ENCODE measurements around the gene SLC25A22. TPM values are rescaled to one million over a fixed set of nuclear protein-coding genes. Genes with fewer than 3 reads are reported as not detected.

Gene SLC25A22
- total and polyA plus RNA-seq, 12 donors: 2.2 to 11.1 (median 4.0) TPM

DNA sequence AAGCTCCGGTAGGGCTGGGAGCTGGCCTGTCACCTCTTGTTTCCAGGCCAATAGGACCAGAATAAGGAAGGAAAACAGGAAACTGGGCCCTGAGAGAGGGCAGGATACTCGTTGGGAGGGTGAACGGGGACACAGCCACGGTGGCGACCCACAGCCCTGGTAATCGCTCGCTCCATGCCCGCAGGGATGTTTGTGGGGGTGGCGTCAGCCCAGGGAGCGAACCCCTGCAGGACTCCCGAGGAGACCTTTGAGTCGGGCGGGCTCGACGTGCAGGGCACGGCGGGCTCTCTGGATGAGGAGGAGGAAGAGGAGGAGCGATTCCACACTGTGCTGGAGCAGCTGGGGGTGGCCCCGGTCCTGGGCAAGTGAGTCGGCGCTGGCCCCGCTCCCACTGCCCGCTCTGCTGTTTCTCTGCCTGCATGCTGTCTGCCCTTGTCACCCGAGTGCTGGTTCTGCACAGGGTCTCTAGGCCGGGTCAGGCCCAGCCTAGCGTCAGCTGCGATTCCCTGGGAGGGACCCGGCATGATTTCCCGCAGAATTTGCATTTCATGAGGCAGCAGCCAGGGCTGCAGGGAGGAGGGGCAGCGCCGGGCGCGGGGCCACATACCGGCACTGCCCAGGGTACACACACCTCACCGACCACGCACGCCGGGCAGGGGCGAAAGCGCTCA is 31.2 kb upstream of the SLC25A22 start:
- Histone ChIP-seq H3K9me3 (no peaks in the 10 kb centered on the region), H3K4me3 (peak overlapping the region; percentile 3 to 69 (median 48)), H3K27me3 (peaks cover 0 to 64% (median 0%) of the 10 kb centered on the region in 7 donors), H3K4me1 (peaks cover 41 to 87% (median 73%) of the 10 kb centered on the region in 9 donors), H3K36me3 (peaks cover 0 to 17% (median 9%) of the 10 kb centered on the region in 9 donors), H3K27ac (peak overlapping the region; percentile 58 to 90 (median 86))
- ATAC-seq: peak; percentile 3 to 52 (median 16)
- TF ChIP-seq, protein P1, sequence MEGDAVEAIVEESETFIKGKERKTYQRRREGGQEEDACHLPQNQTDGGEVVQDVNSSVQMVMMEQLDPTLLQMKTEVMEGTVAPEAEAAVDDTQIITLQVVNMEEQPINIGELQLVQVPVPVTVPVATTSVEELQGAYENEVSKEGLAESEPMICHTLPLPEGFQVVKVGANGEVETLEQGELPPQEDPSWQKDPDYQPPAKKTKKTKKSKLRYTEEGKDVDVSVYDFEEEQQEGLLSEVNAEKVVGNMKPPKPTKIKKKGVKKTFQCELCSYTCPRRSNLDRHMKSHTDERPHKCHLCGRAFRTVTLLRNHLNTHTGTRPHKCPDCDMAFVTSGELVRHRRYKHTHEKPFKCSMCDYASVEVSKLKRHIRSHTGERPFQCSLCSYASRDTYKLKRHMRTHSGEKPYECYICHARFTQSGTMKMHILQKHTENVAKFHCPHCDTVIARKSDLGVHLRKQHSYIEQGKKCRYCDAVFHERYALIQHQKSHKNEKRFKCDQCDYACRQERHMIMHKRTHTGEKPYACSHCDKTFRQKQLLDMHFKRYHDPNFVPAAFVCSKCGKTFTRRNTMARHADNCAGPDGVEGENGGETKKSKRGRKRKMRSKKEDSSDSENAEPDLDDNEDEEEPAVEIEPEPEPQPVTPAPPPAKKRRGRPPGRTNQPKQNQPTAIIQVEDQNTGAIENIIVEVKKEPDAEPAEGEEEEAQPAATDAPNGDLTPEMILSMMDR (IDR thresholded peaks at IDR 0.05): no peak
- DNase-seq: peak in 1 of 2 donors; percentile 65
- intact Hi-C loops (cut with DNase I): no loop called here
- 19 to 22% methylated on average over 40 of the region's 40 CpGs for WGBS, 2 donors

DNA sequence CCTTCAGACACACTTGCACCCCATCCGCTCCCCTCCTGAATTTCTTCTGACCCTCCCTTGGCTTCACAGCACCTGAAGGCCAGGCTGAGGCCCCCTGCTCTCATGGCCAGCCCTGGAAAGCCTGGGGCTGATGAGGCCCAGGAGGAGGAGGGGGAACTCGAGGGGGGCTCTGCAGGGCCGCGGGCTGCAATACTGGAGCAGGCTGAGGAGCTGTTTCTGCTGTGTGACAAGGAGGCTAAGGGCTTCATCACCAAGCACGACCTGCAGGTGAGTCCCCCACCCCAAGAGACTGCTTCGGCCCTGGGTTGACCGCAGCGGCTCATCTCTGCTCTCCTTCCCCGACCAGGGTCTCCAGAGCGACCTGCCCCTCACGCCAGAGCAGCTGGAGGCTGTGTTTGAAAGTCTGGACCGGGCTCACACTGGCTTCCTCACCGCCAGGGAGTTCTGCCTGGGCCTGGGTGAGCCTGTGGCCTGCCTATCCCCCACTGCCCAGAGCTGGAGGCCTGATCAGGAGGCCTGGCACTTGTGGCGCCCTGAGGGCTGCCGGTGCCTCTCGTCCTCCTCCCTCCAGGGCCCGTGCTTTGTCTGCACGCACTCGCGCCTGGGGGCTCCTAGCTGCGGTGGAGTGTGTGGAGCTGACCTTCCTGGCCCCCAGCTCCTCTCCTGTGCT is 30.6 kb upstream of the SLC25A22 start:
- TF ChIP-seq, protein P1 (IDR thresholded peaks at IDR 0.05): no peak
- ATAC-seq: no peak
- peaks cover 0 to 24% (median 16%) of the 10 kb centered on the region in 9 donors for H3K36me3 ChIP-seq
- peaks cover 37 to 82% (median 66%) of the 10 kb centered on the region in 9 donors for H3K4me1 ChIP-seq
- peak overlapping the region in 9 of 10 donors; percentile 31 to 69 (median 52) for H3K4me3 ChIP-seq
- WGBS, 2 donors: 55 to 56% methylated on average over 21 of the region's 21 CpGs
- H3K27me3 ChIP-seq: peaks cover 0 to 64% (median 0%) of the 10 kb centered on the region in 7 donors
- no peaks in the 10 kb centered on the region for H3K9me3 ChIP-seq
- peak overlapping the region; percentile 58 to 90 (median 86) for H3K27ac ChIP-seq
- DNase-seq: peak in 1 of 2 donors; percentile 43
- intact Hi-C loops (cut with DNase I): no loop called here

DNA sequence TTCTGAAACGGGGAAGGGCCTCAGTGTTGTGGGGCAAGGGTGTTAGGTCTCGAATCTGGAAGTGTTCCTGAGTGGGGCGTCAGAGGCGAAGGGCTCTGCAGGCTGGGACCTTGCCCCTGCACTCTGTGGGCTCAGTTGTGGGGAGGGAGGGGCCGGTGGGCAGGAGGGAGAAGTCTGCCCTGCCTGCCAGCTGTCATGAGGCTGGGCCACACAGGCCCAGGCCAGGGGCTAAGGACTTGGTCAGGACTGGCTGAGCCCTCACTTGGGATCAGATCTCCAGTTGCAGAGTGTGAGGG is 29.8 kb upstream of the SLC25A22 start, which contains the start of gene CRACR2B:
Gene CRACR2B, plus strand, starts transcription at position 23 of the 296 bp plus-strand sequence. CDS start 689 bp downstream, outside the sequence.
- peaks cover 0 to 32% (median 19%) of the 10 kb centered on the region in 9 donors for H3K36me3 ChIP-seq
- no peaks in the 10 kb centered on the region for H3K9me3 ChIP-seq
- no peak for ATAC-seq
- TF ChIP-seq, protein P1 (IDR thresholded peaks at IDR 0.05): no peak
- peaks cover 0 to 64% (median 0%) of the 10 kb centered on the region in 7 donors for H3K27me3 ChIP-seq
- H3K27ac ChIP-seq: peak within 1 kb of the TSS; percentile 72 to 90 (median 86)
- H3K4me1 ChIP-seq: peaks cover 35 to 86% (median 65%) of the 10 kb centered on the region in 9 donors
- no peak for DNase-seq
- intact Hi-C loops (cut with DNase I): no loop called here
- WGBS, 2 donors: 41 to 49% methylated on average over 5 of the region's 5 CpGs
- peak within 1 kb of the TSS; percentile 24 to 69 (median 58) for H3K4me3 ChIP-seq

DNA sequence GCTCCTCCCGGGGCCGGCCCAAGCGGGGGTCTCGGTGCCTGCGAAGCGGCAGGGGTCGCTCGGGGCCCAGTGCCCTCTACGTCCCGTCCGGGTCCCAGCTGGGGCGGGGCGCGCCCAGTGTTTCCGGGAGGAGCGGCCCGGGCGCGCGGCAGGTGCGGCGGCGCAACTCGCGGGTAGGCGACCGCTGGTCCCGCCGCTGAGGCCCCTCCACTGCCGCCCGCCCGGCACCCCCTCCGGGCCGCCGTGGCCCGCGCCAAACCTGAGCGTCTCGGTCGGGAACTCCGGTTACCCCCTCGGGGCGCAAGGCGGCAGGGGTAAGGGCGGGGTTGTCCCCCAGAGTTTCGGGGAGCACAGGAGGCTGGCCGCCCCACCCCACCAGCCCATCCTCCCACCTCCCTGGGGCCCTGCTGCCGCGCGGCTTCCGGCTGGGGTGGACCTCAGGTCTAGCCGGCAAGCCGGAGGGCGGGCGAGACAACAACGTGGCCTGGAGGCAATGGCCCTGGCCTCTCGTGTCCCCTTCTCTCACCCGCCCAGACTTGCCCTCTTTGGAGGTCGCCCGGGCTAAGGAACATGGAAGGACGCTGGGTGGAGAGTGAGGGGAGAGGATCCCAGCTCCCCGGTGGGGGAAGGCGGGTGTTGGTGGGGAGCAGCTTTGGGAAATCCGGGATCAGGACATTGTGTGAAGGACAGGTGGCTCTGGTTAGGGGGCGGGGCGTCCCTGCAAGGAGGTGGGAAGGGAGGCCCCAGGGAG is 29.2 kb upstream of the SLC25A22 start:
- Histone ChIP-seq H3K27me3 (peaks cover 0 to 61% (median 0%) of the 10 kb centered on the region in 7 donors), H3K4me1 (peaks cover 34 to 88% (median 67%) of the 10 kb centered on the region in 9 donors), H3K4me3 (peak overlapping the region; percentile 24 to 69 (median 58)), H3K36me3 (peaks cover 0 to 37% (median 19%) of the 10 kb centered on the region in 9 donors), H3K27ac (peak overlapping the region; percentile 72 to 90 (median 86)), H3K9me3 (no peaks in the 10 kb centered on the region)
- TF ChIP-seq, protein P1 (IDR thresholded peaks at IDR 0.05): no peak
- DNase-seq (peak in 1 of 2 donors; percentile 56), ATAC-seq (peak in 4 of 8 donors; percentile 3 to 25 (median 14))
- intact Hi-C loops (cut with DNase I): no loop called here
- 4 to 7% methylated on average over 42 to 66 of the region's 66 CpGs for WGBS, 2 donors
